ENCODE results near the gene COL6A1. TPM values are rescaled to one million over a fixed set of nuclear protein-coding genes. Genes with fewer than 3 reads are reported as not detected.
A peak's percentile ranks its signal among the peaks of the same experiment; 100 is the strongest.

COL6A1 gene
- total and polyA plus RNA-seq, 2 of the 4 experiments (the other 2 are of a cell fraction) = 173 to 1,578 TPM

GRCh38 chr21:46008893-46009621, 27.5 kb downstream of the COL6A1 start:
- BruUV-seq (replicated peaks) = no TSS peak
- peaks cover 12% of the 10 kb centered on the region for H4K20me1 ChIP-seq (ENCODE audit: insufficient read depth, low read length)
- no peak overlapping the region for H3K23ac ChIP-seq (ENCODE audit: low read depth, low read length)
- H2BK120ac ChIP-seq (ENCODE audit: low read depth, low read length) = no peak overlapping the region
- no peak overlapping the region for H3K56ac ChIP-seq (ENCODE audit: extremely low read depth, insufficient read depth, low read length)
- no peaks in the 10 kb centered on the region; the same call in 1 of the 2 replicates for H3K27me3 ChIP-seq (ENCODE audit: control insufficient read depth, insufficient read depth, low read length)
- H3K27ac ChIP-seq (ENCODE audit: insufficient read depth, low read length) = no peak overlapping the region
- no peak overlapping the region for H3K4me2 ChIP-seq (ENCODE audit: low read depth, low read length)
- peak overlapping the region; percentile 72; the same call in 1 of the 2 replicates for H2BK20ac ChIP-seq (ENCODE audit: low read depth, low read length)
- ChIA-PET CTCF (no interaction called here), POLR2A (ENCODE audit: unreplicated experiment) (no interaction called here)
- H3K9me1 ChIP-seq (ENCODE audit: insufficient read depth, low read length) = no peaks in the 10 kb centered on the region
- H3K4me3 ChIP-seq (ENCODE audit: insufficient read depth, low read depth, low read length) = no peak overlapping the region
- no peaks in the 10 kb centered on the region for H3K79me1 ChIP-seq (ENCODE audit: low read depth in 1 of 2, low read length in 2 of 2)
- H4K5ac ChIP-seq (ENCODE audit: low read depth, low read length) = no peak overlapping the region
- no peak for TF ChIP-seq CTCF (conservative IDR thresholded peaks at IDR 0.05; ENCODE audit: low read depth, low read length)
- TF ChIP-seq MAZ (IDR thresholded peaks at IDR 0.05; ENCODE audit: borderline replicate concordance, low read depth, low read length) = no peak
- TF ChIP-seq MAFK (IDR thresholded peaks at IDR 0.05; ENCODE audit: low read depth, low read length) = no peak
- TF ChIP-seq SMC3 (IDR thresholded peaks at IDR 0.05; ENCODE audit: low read depth, low read length) = no peak
- TF ChIP-seq RCOR1 (IDR thresholded peaks at IDR 0.05; ENCODE audit: insufficient replicate concordance, low read length) = no peak
- TF ChIP-seq USF2 (IDR thresholded peaks at IDR 0.05; ENCODE audit: low read depth, low read length) = no peak
- no peak for TF ChIP-seq NFE2L2 (IDR thresholded peaks at IDR 0.05; ENCODE audit: low read depth, low read length)
- peak overlapping the region; percentile 56 for H2AFZ ChIP-seq (replicated peaks; ENCODE audit: low read length, poor library complexity)
- 89% methylated on average over 9 of the region's 16 CpGs; no CpG with 5 or more reads in 1 of the 2 experiments for WGBS, 2 experiments (ENCODE audit: extremely low coverage in 2 of 2, insufficient read length in 1 of 2)
- H4K8ac ChIP-seq (ENCODE audit: low read depth in 2 of 2, low read length in 2 of 2) = no peak overlapping the region
- H3K9me3 ChIP-seq (ENCODE audit: control insufficient read depth, insufficient read depth, low read length) = peaks cover 6% of the 10 kb centered on the region; the same call in 1 of the 2 replicates
- no peak overlapping the region for H3K9ac ChIP-seq (ENCODE audit: low read depth, low read length)
- in situ Hi-C loops (cut with MboI; ENCODE audit: low sequenced_read_pairs) = no loop called here
- H3K4ac ChIP-seq (ENCODE audit: low read depth, low read length) = no peak overlapping the region
- DNase-seq (no peak), ATAC-seq (ENCODE audit: low read depth) (no peak)
- H2AK9ac ChIP-seq (replicated peaks; ENCODE audit: low read depth, low read length, poor library complexity) = no peak overlapping the region
- H3K14ac ChIP-seq (replicated peaks; ENCODE audit: low read depth, low read length) = no peak overlapping the region
- H3K4me1 ChIP-seq (ENCODE audit: control insufficient read depth, insufficient read depth, low read length) = no peaks in the 10 kb centered on the region
- no peak overlapping the region for H4K91ac ChIP-seq (ENCODE audit: insufficient read depth, low read depth, low read length)
- H2BK15ac ChIP-seq (ENCODE audit: low read depth, low read length) = no peak overlapping the region; the same call in 2 of the 3 replicates
- H3K36me3 ChIP-seq (ENCODE audit: control insufficient read depth, insufficient read depth, low read length) = peaks cover 12% of the 10 kb centered on the region
- intact Hi-C loops (cut with micrococcal nuclease) = no loop called here
- no peak overlapping the region for H2BK5ac ChIP-seq (ENCODE audit: low read depth, low read length, poor library complexity, severe bottlenecking)
- H2AK5ac ChIP-seq (ENCODE audit: low read depth, low read length) = peak overlapping the region; percentile 88
- dilution Hi-C loops (cut with HindIII; ENCODE audit: low sequenced_read_pairs, unreplicated experiment) = no loop called here
- no peak overlapping the region for H3K18ac ChIP-seq (ENCODE audit: low read depth, low read length)

All from IMR-90 (cell line).